Smooth muscle cell (in vitro differentiated cells): Measurements from ENCODE around the gene METTL2B. TPM values are rescaled to one million over a fixed set of nuclear protein-coding genes. Genes with fewer than 3 reads are reported as not detected.

ENCODE experiments used
- DNase-seq: peaks from one replicate; lab custom pipeline; 2025; ENCODE audit not compliant: unreplicated experiment; lab: John Stamatoyannopoulos, UW
- H2AFZ ChIP-seq: fragments of 200-600 bp; sonication (generic); 2 replicates; pipeline ENCODE4 v1.6.0; 2016; ENCODE audit warnings: antibody characterized with exemption, low read depth, mild to moderate bottlenecking
- H3F3A ChIP-seq: fragments of 200-600 bp; sonication (generic); 2 replicates; pipeline ENCODE4 v1.6.0; 2017; ENCODE audit warnings: antibody characterized with exemption, low read depth
- H3K27ac ChIP-seq: fragments of 200-600 bp; sonication (generic); 2 replicates; pipeline ENCODE4 v1.5.1; 2016; ENCODE audit warnings: low read depth, mild to moderate bottlenecking
- H3K27me3 ChIP-seq: fragments of 200-600 bp; sonication (generic); 2 replicates; pipeline ENCODE4 v1.6.1; 2016; ENCODE audit warnings: low read depth, mild to moderate bottlenecking
- H3K36me3 ChIP-seq: fragments of 200-600 bp; sonication (generic); 2 replicates; pipeline ENCODE4 v1.5.1; 2016; ENCODE audit warnings: low read depth
- H3K4me1 ChIP-seq: fragments of 200-600 bp; sonication (generic); 2 replicates; pipeline ENCODE4 v1.5.1; 2016; ENCODE audit warnings: low read depth
- H3K4me2 ChIP-seq: fragments of 200-600 bp; sonication (generic); 2 replicates; pipeline ENCODE4 v1.6.0; 2016; ENCODE audit warnings: mild to moderate bottlenecking
- H3K4me3 ChIP-seq: fragments of 200-600 bp; sonication (generic); 2 replicates; pipeline ENCODE4 v1.5.1; 2016; ENCODE audit warnings: mild to moderate bottlenecking
- H3K79me2 ChIP-seq: fragments of 200-600 bp; sonication (generic); 2 replicates; pipeline ENCODE4 v1.6.0; 2016; ENCODE audit warnings: low read depth, mild to moderate bottlenecking
- H3K9ac ChIP-seq: fragments of 200-600 bp; sonication (generic); 2 replicates; pipeline ENCODE4 v1.6.0; 2016; ENCODE audit warnings: low read depth
- H3K9me3 ChIP-seq: fragments of 200-600 bp; sonication (generic); replicated peaks from 2 replicates; pipeline ENCODE4 v1.5.1; 2016; ENCODE audit warnings: low read depth
- H4K20me1 ChIP-seq: fragments of 200-600 bp; sonication (generic); 2 replicates; pipeline ENCODE4 v1.6.0; 2016; ENCODE audit warnings: low read depth
- CTCF ChIP-seq: fragments of 200-600 bp; sonication (generic); IDR thresholded peaks from 2 replicates; pipeline ENCODE4 v1.5.1; 2017; ENCODE audit warnings: borderline replicate concordance, mild to moderate bottlenecking, antibody characterized with exemption; ENCODE audit not compliant: insufficient read depth, poor library complexity, severe bottlenecking
- WGBS: methylation state at CpG from one replicate; pipeline ENCODE4 v1.1.7; 2016; ENCODE audit warnings: low lambda C conversion rate; 5-methylcytosine and 5-hydroxymethylcytosine counted together
- polyA plus RNA-seq: library from polyadenylated mRNA; unstranded; fragments of >200 nt; fragmentation: Nextera tagmentation; extraction: Ambion mirVana; gene quantifications from 2 replicates; pipeline ENCODE4 v1.2.1, GENCODE V29; 2016
- total RNA-seq: library from RNA; depleted of rRNA; stranded (reverse); fragments of >200 nt; gene quantifications from 2 replicates; pipeline ENCODE4 v1.2.3, GENCODE V29; 2014

METTL2B gene
- total and polyA plus RNA-seq, 2 experiments from 2014 or later = 11.9 to 25.7 TPM

GRCh38 chr7:128446306-128446705 lies 30.2 kb upstream of the METTL2B start:
- Histone ChIP-seq H3K79me2 (no peaks in the 10 kb centered on the region), H3K4me2 (no peak overlapping the region), H3K4me3 (no peak overlapping the region), H3K9ac (no peak overlapping the region), H3K27ac (no peak overlapping the region), H3K36me3 (no peaks in the 10 kb centered on the region), H2AFZ (no peak overlapping the region), H3F3A (no peaks in the 10 kb centered on the region), H3K4me1 (no peaks in the 10 kb centered on the region), H3K27me3 (no peaks in the 10 kb centered on the region), H4K20me1 (no peaks in the 10 kb centered on the region), H3K9me3 (no peaks in the 10 kb centered on the region)
- no peak for TF ChIP-seq CTCF
- DNase-seq = no peak
- 83% methylated on average over 5 of the region's 5 CpGs for WGBS

- no peaks in the 10 kb centered on the region for H4K20me1 ChIP-seq
- H3K9me3 ChIP-seq = no peaks in the 10 kb centered on the region
- H3K4me2 ChIP-seq = no peak overlapping the region
- no peak overlapping the region for H2AFZ ChIP-seq
- H3K79me2 ChIP-seq = no peaks in the 10 kb centered on the region
- no peak overlapping the region for H3K9ac ChIP-seq
- DNase-seq = no peak
- WGBS = 73% methylated on average over 4 of the region's 4 CpGs
- no peaks in the 10 kb centered on the region for H3F3A ChIP-seq
- H3K27ac ChIP-seq = no peak overlapping the region
- no peaks in the 10 kb centered on the region for H3K36me3 ChIP-seq
- no peak overlapping the region for H3K4me3 ChIP-seq
- no peaks in the 10 kb centered on the region for H3K4me1 ChIP-seq
- H3K27me3 ChIP-seq = no peaks in the 10 kb centered on the region
- no peak for TF ChIP-seq CTCF
Observed at GRCh38 chr7:128447941-128448564, 28.5 kb upstream of the METTL2B start.

GRCh38 chr7:128448751-128449302 lies 27.7 kb upstream of the METTL2B start:
- no peak overlapping the region for H2AFZ ChIP-seq
- no peaks in the 10 kb centered on the region for H3K79me2 ChIP-seq
- no peaks in the 10 kb centered on the region for H4K20me1 ChIP-seq
- no peaks in the 10 kb centered on the region for H3K9me3 ChIP-seq
- no peaks in the 10 kb centered on the region for H3F3A ChIP-seq
- peaks cover 4% of the 10 kb centered on the region for H3K4me1 ChIP-seq
- DNase-seq = no peak
- TF ChIP-seq CTCF = no peak
- no peaks in the 10 kb centered on the region for H3K27me3 ChIP-seq
- no peak overlapping the region for H3K4me2 ChIP-seq
- no peak overlapping the region for H3K9ac ChIP-seq
- H3K4me3 ChIP-seq = no peak overlapping the region
- no peaks in the 10 kb centered on the region for H3K36me3 ChIP-seq
- no peak overlapping the region for H3K27ac ChIP-seq
- 95% methylated on average over 6 of the region's 6 CpGs for WGBS

GRCh38 chr7:128450409-128450808 lies 26.1 kb upstream of the METTL2B start:
- H2AFZ ChIP-seq = no peak overlapping the region
- H3K9me3 ChIP-seq = no peaks in the 10 kb centered on the region
- H3K9ac ChIP-seq = no peak overlapping the region
- H3F3A ChIP-seq = peaks cover 9% of the 10 kb centered on the region
- no peaks in the 10 kb centered on the region for H3K27me3 ChIP-seq
- H3K4me2 ChIP-seq = no peak overlapping the region
- WGBS = 78% methylated on average over 4 of the region's 4 CpGs
- H3K79me2 ChIP-seq = no peaks in the 10 kb centered on the region
- TF ChIP-seq CTCF = no peak
- H4K20me1 ChIP-seq = no peaks in the 10 kb centered on the region
- peaks cover 18% of the 10 kb centered on the region for H3K4me1 ChIP-seq
- no peak overlapping the region for H3K4me3 ChIP-seq
- H3K36me3 ChIP-seq = no peaks in the 10 kb centered on the region
- H3K27ac ChIP-seq = no peak overlapping the region
- DNase-seq = no peak
